NCI-H2107 (cell line): ENCODE data around the gene TENM4.

Source experiments
- DNase-seq: peaks from one replicate; lab custom pipeline; 2025; lab: John Stamatoyannopoulos, UW

Gene TENM4

GRCh38 chr11:79418241-79418640 is 22.6 kb downstream of the TENM4 start:
- DNase-seq, result no peak

GRCh38 chr11:79417069-79417920 is 23.5 kb downstream of the TENM4 start:
- DNase-seq, result no peak

- no peak for DNase-seq
These were observed 24.9 kb downstream of the TENM4 start for GRCh38 chr11:79415912-79416311.

- no peak for DNase-seq
These were observed 25.4 kb downstream of the TENM4 start for GRCh38 chr11:79415411-79415810.

GRCh38 chr11:79414644-79415317 is 26.0 kb downstream of the TENM4 start:
- DNase-seq, result no peak

- no peak for DNase-seq
These were observed 26.8 kb downstream of the TENM4 start for GRCh38 chr11:79414041-79414440.

GRCh38 chr11:79413268-79413667 is 27.6 kb downstream of the TENM4 start:
- no peak for DNase-seq

- DNase-seq, result no peak
These were observed 28.1 kb downstream of the TENM4 start for GRCh38 chr11:79412761-79413160.

GRCh38 chr11:79409330-79409729 is 31.5 kb downstream of the TENM4 start:
- DNase-seq, result no peak

- no peak for DNase-seq
These were observed 34.5 kb downstream of the TENM4 start for GRCh38 chr11:79406376-79406775.

GRCh38 chr11:79404806-79405205 is 36.0 kb downstream of the TENM4 start:
- DNase-seq, result no peak

- no peak for DNase-seq
These were observed 36.5 kb downstream of the TENM4 start for GRCh38 chr11:79404325-79404724.

GRCh38 chr11:79403839-79404238 is 37.0 kb downstream of the TENM4 start:
- no peak for DNase-seq

- DNase-seq, result no peak
These were observed 37.9 kb downstream of the TENM4 start for GRCh38 chr11:79402912-79403311.

- no peak for DNase-seq
These were observed 40.0 kb downstream of the TENM4 start for GRCh38 chr11:79400717-79401330.

- DNase-seq, result no peak
These were observed 40.6 kb downstream of the TENM4 start for GRCh38 chr11:79400206-79400605.

GRCh38 chr11:79397252-79397651 is 43.6 kb downstream of the TENM4 start:
- DNase-seq, result no peak

GRCh38 chr11:79396674-79397073 is 44.2 kb downstream of the TENM4 start:
- DNase-seq, result no peak

- DNase-seq, result no peak
These were observed 44.8 kb downstream of the TENM4 start for GRCh38 chr11:79396001-79396400.

GRCh38 chr11:79393362-79394043 is 47.3 kb downstream of the TENM4 start:
- no peak for DNase-seq

- DNase-seq, result no peak
These were observed 48.7 kb downstream of the TENM4 start for GRCh38 chr11:79392161-79392560.

GRCh38 chr11:79390923-79391322 is 49.9 kb downstream of the TENM4 start:
- DNase-seq, result no peak
